GM23338 (cell line): ENCODE measurements around the gene INPP4B.

Experiments used
- EZH2 ChIP-seq: fragments of 200-600 bp; sonication (generic); IDR thresholded peaks from one replicate; pipeline ENCODE4 v1.8.0; 2017; ENCODE audit warnings: antibody characterized with exemption, mild to moderate bottlenecking, low read depth; ENCODE audit not compliant: unreplicated experiment
- POLR2AphosphoS5 ChIP-seq: IDR thresholded peaks from 2 replicates; pipeline ENCODE4 v1.6.1; 2016; ENCODE audit warnings: antibody characterized with exemption, low read depth
- TF ChIP-seq, protein P1 (sequence below), 2 experiments: fragments of 200-600 bp in 1 of 2; sonication (generic) in 1 of 2; conservative IDR thresholded peaks; 2 replicates each; pipeline versions ENCODE4 v1.5.1 to v1.6.1; 2016 to 2017; ENCODE audit warnings: antibody characterized with exemption in 2 of 2, low read depth in 2 of 2, mild to moderate bottlenecking in 2 of 2, moderate library complexity in 1 of 2

DNA sequence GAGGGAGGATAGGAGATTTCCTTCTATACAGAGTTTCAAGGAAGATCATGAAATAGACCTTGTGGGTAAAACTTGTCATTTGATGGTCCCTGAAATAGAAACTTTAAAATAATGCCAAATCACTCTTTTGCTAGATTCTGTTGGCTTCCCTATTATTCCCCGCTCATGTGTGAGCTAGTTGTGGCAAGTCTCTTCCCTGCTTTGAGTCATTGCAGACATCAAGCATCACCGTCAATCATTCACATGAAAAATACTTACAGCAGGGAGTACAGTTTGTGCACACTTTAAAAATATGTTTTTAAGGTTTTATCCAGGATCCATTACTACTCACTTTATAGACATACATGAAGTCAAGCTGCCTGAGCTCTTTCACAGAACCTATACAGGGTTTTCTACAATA, 35.2 kb upstream of the INPP4B start:
- TF ChIP-seq EZH2 (no peak), POLR2AphosphoS5 (no peak)
- TF ChIP-seq, protein P1, sequence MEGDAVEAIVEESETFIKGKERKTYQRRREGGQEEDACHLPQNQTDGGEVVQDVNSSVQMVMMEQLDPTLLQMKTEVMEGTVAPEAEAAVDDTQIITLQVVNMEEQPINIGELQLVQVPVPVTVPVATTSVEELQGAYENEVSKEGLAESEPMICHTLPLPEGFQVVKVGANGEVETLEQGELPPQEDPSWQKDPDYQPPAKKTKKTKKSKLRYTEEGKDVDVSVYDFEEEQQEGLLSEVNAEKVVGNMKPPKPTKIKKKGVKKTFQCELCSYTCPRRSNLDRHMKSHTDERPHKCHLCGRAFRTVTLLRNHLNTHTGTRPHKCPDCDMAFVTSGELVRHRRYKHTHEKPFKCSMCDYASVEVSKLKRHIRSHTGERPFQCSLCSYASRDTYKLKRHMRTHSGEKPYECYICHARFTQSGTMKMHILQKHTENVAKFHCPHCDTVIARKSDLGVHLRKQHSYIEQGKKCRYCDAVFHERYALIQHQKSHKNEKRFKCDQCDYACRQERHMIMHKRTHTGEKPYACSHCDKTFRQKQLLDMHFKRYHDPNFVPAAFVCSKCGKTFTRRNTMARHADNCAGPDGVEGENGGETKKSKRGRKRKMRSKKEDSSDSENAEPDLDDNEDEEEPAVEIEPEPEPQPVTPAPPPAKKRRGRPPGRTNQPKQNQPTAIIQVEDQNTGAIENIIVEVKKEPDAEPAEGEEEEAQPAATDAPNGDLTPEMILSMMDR (conservative IDR thresholded peaks at IDR 0.05; ENCODE audit: low read depth in 2 of 2) = no peak
